ENCODE data around the gene COL18A1. TPM values are rescaled to one million over a fixed set of nuclear protein-coding genes. Genes with fewer than 3 reads are reported as not detected.
"Not testable (repeated sequence)": the region's sequence is repeated elsewhere in the genome, so short reads cannot be mapped to it uniquely, and the experiment has no call there.

Gene COL18A1
- total RNA-seq, 4 donors from 2014 or later: 64.7 to 110 (median 98.9) TPM

GRCh38 chr21:45497846-45498645, 93.1 kb downstream of the COL18A1 start:
- DNase-seq (ENCODE audit: low spot score) (no peak), ATAC-seq (ENCODE audit: low FRiP score) (no peak)
- TF ChIP-seq CTCF (IDR thresholded peaks at IDR 0.05): no peak

- DNase-seq (ENCODE audit: low spot score): no peak
- no peak for ATAC-seq (ENCODE audit: low FRiP score)
- TF ChIP-seq CTCF (IDR thresholded peaks at IDR 0.05): no peak
Observed at GRCh38 chr21:45498646-45499000, 93.7 kb downstream of the COL18A1 start.

- no peak for DNase-seq (ENCODE audit: low spot score)
- no peak for ATAC-seq (ENCODE audit: low FRiP score)
- no peak for TF ChIP-seq CTCF (IDR thresholded peaks at IDR 0.05)
Observed at GRCh38 chr21:45499201-45499750, 94.3 kb downstream of the COL18A1 start.

GRCh38 chr21:45499970-45500577, 95.1 kb downstream of the COL18A1 start:
- TF ChIP-seq CTCF (IDR thresholded peaks at IDR 0.05): no peak
- no peak for DNase-seq (ENCODE audit: low spot score)
- ATAC-seq (ENCODE audit: low FRiP score): no peak

- DNase-seq (ENCODE audit: low spot score); ATAC-seq (ENCODE audit: low FRiP score): not testable (repeated sequence)
Observed at GRCh38 chr21:45501081-45502005, 96.4 kb downstream of the COL18A1 start.

- no peak for TF ChIP-seq CTCF (IDR thresholded peaks at IDR 0.05)
- ATAC-seq (ENCODE audit: low FRiP score) (no peak), DNase-seq (ENCODE audit: low spot score) (no peak)
Observed at GRCh38 chr21:45502006-45502345, 97.0 kb downstream of the COL18A1 start.

GRCh38 chr21:45502600-45502999, 97.6 kb downstream of the COL18A1 start:
- DNase-seq (ENCODE audit: low spot score) (no peak), ATAC-seq (ENCODE audit: low FRiP score) (no peak)
- no peak for TF ChIP-seq CTCF (IDR thresholded peaks at IDR 0.05)

- not testable (repeated sequence) for ATAC-seq (ENCODE audit: low FRiP score); DNase-seq (ENCODE audit: low spot score)
Observed at GRCh38 chr21:45503226-45503625, 98.3 kb downstream of the COL18A1 start.
